ENCODE results near the gene NCSTN.

DNA sequence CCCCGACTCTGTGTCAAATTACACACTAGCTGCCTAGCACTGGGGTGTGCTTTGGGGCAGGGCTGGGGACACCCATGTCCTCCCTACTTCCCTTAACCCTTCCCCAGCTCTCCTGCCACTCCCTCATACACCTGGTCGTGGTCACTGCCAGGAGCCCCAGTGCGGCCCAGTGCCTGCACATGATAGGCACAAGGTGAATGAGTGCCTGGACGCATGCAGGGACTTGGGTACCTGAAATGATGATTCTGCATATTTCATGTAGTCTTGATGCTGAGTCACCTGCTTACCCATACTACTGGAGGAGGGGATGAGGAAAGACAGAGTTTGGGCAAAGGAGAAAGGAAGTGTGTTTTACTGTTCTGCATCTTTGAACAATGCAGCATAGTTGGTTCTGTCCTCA is 55.6 kb downstream of the NCSTN start:
- TF ChIP-seq CTCF (optimal IDR thresholded peaks at IDR 0.05 in 1 of 3, IDR thresholded peaks at IDR 0.05 in 1 of 3, conservative IDR thresholded peaks at IDR 0.05 in 1 of 3; ENCODE audit: extremely low read depth in 1 of 3, insufficient read depth in 2 of 3, low read length in 3 of 3) (no peak), EZH2 (IDR thresholded peaks at IDR 0.05; ENCODE audit: low read length) (no peak)
